G401 (cell line): ENCODE data around the gene CASP2. TPM values are rescaled to one million over a fixed set of nuclear protein-coding genes. Genes with fewer than 3 reads are reported as not detected.
A peak's percentile ranks its signal among the peaks of the same experiment; 100 is the strongest.

Experiments used
- DNase-seq: peaks from one replicate; pipeline ENCODE4 v3.0.0-alpha.2; 2015; ENCODE audit warnings: low spot score
- in situ Hi-C: cut with HindIII; loops from 2 replicates; pipeline ENCODE4 v1.10.0; 2016; ENCODE audit warnings: low sequenced_read_pairs, mixed read lengths
- total RNA-seq: library from RNA; depleted of rRNA; stranded (reverse); fragments of >200 nt; shearing (Covaris generic); gene quantifications from 2 replicates; pipeline ENCODE4 v1.2.3, GENCODE V29; 2014; rRNA removed

Gene CASP2
- total RNA-seq: 4.9 and 5.9 TPM in 2 replicates

DNA sequence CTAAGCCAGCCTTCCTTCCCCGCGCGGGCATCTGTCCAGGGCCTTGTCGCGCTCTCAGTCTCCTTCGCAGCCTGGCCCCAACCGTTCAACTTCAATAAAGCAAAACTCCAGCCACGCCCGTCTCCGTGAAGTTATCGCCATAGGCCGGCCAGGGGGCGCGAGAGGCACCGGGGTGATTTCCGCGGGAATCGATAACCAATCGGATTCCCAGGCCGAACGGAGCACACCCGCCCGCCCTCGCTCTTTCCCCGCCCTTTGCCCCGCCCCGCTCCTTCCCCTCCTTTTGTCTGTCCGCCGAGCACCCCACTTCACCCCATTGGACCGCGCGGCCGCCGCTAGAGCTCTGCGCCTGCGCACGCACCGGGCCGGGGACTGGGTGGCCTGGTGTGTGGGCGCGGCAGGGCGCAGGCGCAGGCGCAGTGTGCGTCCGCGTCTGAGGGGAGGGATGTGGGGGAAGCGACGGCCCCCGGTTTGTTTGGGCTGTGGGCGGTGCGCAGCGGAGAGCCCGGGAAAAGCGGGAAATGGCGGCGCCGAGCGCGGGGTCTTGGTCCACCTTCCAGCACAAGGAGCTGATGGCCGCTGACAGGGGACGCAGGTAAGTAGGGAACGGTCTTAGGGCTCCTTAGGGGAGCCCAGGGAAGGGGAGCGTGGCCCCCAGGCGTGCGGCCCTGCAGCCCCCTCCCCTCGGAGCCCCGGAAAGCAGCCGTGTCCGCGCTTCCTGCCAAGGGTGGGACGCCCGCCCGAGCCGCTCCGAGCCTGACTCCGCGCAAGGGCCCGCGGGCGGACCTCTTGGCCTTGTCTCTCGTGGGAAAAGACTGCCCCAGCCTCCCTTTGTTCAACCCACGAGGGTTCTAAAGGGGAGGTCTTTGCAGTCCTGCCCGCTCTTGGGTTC, at the start of gene CASP2:
CASP2 (plus strand) TSS at position 417 of the 892 bp plus-strand sequence; CDS start at position 522, 105 bp downstream.
- peak; percentile 96 for DNase-seq
- in situ Hi-C loops: no loop called here

DNA sequence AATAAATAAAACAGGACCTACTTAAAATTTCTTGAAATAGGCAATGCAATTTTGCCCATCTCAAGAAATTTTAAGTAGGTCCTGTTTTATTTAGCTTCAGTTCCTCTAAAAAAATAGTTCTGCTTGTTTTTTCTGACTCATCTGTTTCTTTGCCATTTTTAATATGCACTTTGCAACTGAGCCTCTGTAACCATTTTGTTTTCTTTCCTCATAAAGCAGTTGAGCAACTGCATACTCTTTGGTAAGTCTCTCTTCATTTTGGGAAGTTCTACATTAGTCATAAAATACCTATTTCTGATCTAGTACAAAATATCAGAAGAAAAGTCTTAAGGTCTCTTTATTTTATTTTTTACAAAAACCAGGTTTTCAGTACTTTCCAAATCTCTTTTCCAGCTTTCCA, 48.3 kb upstream of the CASP2 start:
- in situ Hi-C loops: no loop called here
- DNase-seq: no peak

DNA sequence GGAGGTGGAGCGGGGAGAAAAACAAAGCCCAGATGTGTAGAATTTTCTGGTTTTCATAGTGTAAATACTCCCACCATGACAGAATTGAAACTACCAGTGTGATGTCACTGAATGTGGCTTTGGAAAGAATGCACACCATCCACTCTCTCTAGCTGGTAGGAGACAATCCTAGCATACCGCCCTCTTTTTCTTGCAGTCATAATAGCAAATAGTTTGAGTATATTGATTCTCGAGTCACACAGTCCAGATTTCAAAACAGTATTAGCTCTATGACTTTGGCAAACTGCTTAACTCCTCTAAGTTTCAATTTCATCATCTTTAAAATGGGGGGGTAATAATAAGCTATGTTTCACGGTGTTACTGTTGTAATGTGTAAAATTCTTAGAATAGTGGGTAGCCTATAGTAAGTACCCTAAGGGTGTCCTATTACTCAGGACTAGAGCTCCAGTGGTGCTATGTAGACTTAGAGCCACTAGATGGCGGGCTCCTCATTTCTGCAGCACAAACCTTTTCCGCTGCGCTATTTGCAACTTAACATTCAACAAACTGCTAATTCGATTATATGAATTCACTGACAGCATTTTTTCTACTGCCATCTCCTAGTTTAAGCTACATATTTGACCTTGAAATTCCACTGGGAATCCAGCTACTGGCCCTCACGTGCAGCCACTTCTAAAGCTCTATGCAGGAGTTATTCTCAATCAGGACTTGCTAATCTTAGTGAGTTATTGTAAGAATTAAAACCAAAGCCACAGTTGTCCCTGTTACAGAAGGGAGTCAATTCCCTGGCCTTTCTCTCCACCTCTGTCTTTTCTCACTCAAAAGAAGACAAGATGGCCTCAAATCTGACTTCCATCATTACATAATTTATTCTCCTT, 47.6 kb upstream of the CASP2 start:
- peak; percentile 80 for DNase-seq
- in situ Hi-C loops: no loop called here

DNA sequence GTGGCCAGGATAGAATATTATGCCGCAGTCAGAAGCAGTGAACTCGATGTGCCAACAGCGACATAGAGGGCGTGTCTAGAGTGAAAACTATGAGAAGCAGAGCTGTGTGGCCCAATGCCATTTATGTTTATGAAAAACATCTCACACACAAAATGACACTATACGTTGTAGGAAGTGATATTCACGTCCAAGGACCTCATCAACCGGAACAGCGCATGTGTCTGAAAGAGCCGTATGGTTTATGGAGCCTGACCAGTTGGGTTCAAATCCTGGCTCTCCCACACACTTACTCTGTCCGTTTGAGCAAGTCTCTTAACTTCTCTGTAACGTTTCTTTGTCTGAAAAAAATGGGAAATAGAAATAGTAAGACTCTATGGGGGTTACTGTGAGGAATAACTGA, 45.8 kb upstream of the CASP2 start:
- no peak for DNase-seq
- in situ Hi-C loops: no loop called here

DNA sequence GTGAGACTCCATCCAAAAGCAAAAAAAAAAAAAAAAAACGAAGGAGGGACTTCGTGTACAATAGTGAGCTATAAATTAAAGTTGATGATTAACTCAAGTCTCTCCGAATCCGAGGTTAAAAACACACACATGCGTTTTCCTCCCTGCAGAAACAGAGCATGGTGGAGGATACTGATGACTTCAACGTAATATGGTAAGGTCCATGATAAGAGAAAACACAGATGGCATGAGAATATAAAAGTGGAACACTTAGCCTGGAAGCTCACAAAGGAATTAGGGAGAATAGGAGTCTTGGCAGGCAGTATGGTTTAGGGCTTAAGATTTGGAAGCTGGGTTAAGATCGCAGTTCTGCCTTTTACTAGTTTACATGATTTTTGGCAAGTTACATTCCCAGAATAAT, 45.0 kb upstream of the CASP2 start:
- in situ Hi-C loops: no loop called here
- no peak for DNase-seq

DNA sequence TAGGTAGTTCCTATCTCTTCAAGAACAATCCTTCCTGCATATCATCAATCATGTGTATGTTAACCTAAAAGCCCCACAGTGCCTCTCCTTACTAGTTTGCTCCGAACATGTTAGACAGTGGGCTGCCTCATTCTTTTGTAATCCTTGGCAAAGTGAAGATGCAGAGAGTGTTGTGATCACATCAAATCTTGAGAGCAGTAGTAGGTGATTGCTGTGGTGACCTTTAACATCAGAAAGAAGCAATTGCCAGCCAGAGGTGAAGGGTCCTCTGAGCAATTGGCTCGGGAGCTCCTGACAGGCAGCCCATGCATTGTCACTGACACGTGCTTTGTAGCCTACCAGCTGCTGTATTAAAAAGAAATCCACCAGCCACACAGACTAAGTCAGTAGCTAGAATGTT, 44.5 kb upstream of the CASP2 start:
- no peak for DNase-seq
- in situ Hi-C loops: no loop called here

DNA sequence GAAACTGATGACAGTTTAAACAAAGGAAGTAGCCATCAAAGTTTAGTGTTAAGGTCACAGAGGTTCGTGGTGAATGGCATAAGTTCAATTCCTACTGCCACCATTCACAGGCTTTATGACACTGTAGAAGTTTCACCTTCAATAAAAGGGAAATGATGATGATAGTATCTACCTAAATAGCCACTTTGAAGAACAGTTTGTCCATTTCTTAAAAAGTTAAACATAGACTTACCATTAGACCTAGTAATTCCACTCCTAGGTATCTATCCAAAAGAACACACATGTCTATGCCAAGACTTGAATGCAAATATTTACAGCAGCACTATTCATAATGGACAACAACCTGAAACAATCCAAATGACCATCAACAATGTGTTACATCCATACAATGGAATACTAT, 43.8 kb upstream of the CASP2 start:
- in situ Hi-C loops: no loop called here

DNA sequence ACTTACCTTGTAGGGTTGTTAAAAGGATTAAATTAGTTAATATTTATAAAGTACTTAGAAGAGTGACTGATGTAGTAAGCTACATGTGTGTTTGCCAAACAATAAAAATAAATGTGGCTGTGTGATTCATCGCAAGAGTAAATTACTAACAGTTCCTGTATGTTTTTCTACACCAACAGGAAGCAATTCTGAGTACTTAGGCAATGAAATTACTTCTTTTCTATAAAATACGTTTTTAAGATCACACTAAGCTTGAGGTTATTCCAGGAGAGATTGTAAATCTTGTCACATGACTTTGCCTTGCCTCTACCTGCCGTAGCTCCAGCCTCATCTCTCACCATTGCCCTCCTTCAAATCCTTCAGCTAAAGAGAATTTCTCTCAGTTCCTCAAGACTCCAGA, 43.0 kb upstream of the CASP2 start:
- no peak for DNase-seq
- in situ Hi-C loops: no loop called here

More for the DNA sequence above, 43.8 kb upstream of the CASP2 start:
- no peak for DNase-seq

DNA sequence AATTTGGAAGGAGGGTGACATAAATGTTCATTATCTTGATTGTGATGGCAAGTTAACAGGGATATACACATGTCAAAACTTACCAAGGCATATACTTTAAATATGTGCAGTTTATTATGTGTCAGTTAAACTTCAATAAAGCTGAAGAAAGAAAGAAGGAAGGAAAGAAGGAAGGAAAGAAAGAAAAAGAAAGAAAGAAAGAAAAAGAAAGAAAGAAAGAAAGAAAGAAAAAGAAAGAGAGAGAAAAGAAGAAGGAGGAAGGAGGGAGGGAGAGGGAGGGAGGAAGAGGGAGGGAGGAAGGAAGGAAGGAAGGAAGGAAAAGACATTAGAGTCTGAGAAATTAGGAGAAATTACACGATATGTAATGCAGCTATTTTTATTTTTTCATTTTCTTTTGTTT, 40.8 kb upstream of the CASP2 start:
- in situ Hi-C loops: no loop called here

DNA sequence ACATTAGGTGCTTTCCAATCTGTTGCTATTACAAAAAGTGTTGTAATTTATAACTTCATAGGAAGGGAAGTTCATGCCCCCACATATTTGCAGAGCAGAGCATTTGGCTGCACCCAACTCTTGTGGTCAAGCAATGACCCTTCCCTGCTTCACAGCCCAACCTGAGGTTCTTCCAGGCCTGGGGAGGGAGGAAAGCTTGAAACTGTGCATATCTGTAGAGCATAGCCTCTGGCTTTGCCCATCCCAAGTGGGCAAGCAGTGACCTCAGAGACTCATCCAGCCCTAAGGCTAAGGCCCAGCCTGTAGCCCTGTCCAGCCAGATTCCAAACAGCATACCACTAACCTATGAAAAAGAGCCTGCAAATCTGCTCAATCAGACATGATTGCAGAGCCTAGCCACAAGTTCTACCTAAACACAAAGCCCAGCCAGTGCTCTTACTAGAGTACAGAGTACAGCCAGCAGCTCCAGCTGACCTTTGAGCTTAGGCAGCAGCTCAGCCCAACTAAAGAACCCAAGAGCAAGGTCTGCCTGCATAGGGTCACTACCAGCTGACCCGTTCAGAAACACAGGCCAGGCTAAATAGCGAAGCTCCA, 39.3 kb upstream of the CASP2 start:
- in situ Hi-C loops: no loop called here
- no peak for DNase-seq

More for the DNA sequence above, 40.8 kb upstream of the CASP2 start:
- DNase-seq: no peak

DNA sequence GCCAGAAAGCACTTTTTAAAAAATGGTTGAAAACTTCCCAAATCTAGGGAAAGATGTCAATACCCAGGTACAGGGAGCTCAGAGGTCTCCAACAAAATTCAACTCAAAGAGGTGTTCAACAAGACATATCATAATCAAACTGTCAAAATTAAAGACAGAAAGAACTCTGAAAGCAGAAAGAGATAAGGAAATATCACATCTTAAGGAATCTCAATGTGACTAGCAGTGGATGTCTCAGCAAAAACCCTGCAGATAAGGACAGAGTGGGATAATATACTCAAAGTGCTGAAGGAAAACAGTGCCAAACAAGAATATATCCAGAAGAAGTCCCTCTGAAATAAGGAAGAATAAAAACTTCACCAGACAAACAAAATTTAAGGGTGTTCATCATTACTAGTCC, 38.0 kb upstream of the CASP2 start:
- no peak for DNase-seq
- in situ Hi-C loops: no loop called here

DNA sequence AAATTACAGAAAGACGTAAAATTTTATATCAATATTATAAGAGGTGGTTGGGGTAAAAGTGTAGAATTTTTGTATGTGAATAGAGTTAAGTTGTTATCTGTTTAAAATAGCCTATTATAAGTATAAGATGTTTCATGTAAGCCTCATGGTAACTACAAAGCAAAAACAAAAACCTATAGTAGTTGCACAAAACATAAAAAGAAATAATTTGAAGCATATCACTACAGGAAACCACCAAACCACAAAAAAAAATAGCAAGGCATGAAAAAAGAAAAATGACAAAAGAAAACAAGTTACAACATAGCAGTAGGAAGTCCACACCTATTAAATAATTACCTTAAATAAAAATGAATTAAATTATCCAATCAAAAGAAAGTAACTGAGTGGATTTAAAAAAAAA, 37.3 kb upstream of the CASP2 start:
- no peak for DNase-seq
- in situ Hi-C loops: no loop called here

DNA sequence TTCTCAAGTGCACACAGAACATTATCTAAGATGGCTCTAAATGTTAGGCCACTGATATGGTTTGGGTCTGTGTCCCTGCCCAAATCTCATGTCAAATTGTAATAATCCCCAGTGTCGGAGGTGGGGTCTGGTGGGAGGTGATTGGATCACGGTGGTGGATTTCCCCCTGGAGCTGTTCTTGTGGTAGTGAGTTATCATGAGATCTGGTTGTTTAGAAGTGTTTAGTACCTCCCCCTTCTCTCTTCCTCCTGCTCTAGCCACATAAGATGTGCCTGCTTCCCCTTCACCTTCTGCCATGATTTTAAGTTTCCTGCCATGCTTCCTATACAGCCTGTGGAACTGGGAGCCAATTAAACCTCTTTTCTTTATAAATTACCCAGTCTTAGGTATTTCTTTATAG, 36.1 kb upstream of the CASP2 start:
- in situ Hi-C loops: no loop called here
- DNase-seq: no peak

DNA sequence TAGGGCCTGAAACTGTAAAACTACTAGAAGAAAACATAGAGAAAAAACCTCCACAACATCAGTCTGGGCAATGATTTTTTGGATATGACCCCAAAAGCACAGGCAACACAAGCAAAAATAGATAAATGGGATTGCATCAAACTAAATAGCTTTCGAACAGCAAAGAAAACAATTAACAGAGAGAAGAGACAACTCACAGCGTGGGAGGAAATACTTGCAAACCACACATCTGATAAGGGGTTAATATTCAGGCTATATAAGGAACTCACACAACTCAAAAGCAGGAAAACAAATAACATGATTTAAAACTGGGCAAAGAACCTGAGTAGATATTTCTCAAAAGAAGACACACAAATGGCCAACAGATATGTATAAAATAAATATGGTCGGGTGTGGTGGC, 32.6 kb upstream of the CASP2 start:
- DNase-seq: no peak
- in situ Hi-C loops: no loop called here

DNA sequence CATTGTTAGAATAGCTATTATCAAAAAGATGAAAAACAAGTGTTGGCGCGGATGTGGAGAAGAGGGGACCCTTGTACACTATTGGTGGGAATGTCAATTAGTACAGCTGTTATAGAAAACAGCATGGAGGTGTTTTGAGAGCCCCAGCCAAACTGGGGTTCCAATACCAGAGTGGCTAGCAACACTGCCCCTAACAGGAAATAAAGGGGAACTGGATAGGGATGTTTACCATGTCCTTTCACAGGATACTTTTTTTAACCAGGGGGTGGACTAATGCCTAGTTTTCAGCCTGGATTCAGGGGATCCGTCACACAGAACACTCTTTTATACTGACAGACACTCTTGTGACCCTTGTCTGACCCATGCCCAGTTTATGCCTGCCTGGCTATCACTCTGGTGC, 31.8 kb upstream of the CASP2 start:
- in situ Hi-C loops: no loop called here
- no peak for DNase-seq

DNA sequence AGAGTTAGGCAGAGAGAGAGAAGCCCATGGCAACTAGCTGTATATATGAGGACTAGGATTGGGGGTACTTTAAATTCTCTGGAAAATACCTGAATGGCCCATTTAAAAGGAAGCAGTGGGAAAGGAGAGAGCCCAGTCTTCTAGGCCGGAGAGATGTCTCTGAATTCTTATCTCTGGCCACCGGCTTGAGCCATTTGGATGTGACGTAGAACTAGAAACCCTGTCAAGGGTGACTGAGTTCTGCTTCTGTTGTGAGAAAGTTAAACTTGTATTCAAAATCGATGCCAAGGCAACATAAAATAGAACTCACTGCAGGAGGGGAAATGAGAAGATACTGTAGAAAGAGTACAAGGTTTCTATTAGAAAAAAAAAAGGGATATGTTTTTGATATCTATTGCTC, 31.2 kb upstream of the CASP2 start:
- in situ Hi-C loops: no loop called here
- DNase-seq: no peak

DNA sequence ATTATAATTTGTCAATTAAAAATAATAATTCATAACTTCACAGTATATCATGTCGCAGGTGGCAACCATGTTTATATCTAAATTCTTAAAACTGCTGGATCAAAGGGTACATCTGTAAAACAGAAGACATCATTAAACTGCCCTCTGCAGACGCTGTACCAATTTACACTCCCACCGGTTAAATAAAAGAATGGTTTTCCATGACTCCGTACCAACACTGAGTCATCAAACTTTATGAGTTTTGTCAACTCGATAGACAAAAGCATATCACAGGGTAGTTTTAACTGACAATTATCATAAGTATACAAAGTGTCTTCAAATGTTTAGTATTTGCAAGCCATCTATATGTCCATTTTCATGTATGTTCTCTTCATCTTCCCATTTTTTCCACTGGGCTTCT, 30.6 kb upstream of the CASP2 start:
- no peak for DNase-seq

DNA sequence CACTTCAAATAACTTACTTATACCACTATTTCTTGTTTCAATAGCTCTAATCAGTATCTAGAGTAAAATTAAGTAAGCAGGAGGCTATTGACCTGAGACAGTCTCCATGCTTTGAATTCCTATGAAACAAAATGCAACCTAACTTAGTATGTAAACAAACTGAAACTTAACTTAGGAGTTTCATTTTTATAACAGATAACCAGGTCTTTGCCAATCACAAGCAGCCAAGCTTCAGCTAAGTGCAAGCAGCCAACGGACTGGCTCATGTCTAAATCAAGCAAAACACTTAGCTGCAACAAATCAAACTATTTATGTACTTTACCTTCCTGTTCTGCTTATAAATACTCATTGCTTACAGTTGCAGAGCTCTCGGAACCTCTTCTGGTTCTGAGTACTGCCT, 29.3 kb upstream of the CASP2 start:
- in situ Hi-C loops: no loop called here
- DNase-seq: no peak

More for the DNA sequence above, 30.6 kb upstream of the CASP2 start:
- in situ Hi-C loops: no loop called here

DNA sequence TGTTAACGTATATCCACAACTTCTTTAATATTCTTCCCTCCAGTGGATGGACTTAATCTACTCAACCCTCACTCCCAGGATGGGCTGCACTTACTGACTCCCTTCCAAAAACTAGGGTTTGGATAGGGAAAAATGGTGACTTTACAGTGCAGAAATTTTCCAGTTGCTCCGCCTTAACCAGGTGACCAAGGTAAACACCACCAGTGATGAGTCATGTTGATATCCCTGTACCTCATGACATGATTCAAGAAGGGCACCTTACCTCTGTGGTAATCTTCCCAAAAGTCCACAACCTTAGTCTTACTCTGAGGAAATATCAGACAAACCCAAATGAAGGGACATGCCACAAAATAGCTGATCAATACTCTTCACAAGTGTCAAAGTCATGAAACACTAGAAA, 28.4 kb upstream of the CASP2 start:
- DNase-seq: no peak
- in situ Hi-C loops: no loop called here

DNA sequence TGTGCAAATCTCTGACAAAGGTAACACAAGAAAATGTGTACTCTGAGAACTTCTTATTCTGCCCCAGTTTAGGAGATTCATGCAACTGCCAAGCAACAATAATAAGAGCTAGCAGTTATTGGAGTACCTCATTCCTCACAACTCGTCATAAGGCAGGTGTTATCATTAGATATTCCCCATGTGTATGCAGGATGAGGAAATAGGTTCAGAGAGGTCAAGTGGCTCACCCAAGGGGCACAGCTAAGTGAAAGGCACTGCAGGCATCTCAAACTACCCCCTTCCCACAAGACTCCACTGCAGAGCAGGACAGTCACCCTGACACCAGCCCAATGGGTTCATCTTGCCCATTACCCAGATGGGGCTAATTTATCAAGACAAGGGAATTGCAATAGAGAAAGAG, 26.2 kb upstream of the CASP2 start:
- DNase-seq: no peak
- in situ Hi-C loops: no loop called here
